COLO668 (cell line): ENCODE measurements around the gene ZNF557.
A peak's percentile ranks its signal among the peaks of the same experiment; 100 is the strongest.
"Not testable (repeated sequence)": the region's sequence is repeated elsewhere in the genome, so short reads cannot be mapped to it uniquely, and the experiment has no call there.

Experiments
- DNase-seq: peaks from one replicate; lab custom pipeline; 2025; ENCODE audit not compliant: unreplicated experiment; lab: John Stamatoyannopoulos, UW

The ZNF557 gene

GRCh38 chr19:7069042-7069903 lies at the start of gene ZNF557:
Gene ZNF557, plus strand, starts transcription at chr19:7069703. Its CDS starts 5,372 bp downstream, at chr19:7075075.
- DNase-seq = peak; percentile 97

GRCh38 chr19:7021331-7021730 lies 48.2 kb upstream of the ZNF557 start, which contains the start of gene MBD3L2B:
Gene MBD3L2B, minus strand, starts transcription at chr19:7021431. Its CDS starts 34 bp downstream, at chr19:7021397.
- not testable (repeated sequence) for DNase-seq

- not testable (repeated sequence) for DNase-seq
Observed at GRCh38 chr19:7028790-7029189, 40.7 kb upstream of the ZNF557 start.

- DNase-seq = not testable (repeated sequence)
Observed at GRCh38 chr19:7030278-7030677, 39.2 kb upstream of the ZNF557 start, which contains the start of gene MBD3L5. Gene MBD3L5, plus strand, starts transcription at chr19:7030578. Its CDS starts 34 bp downstream, at chr19:7030612.

- DNase-seq = not testable (repeated sequence)
Observed at GRCh38 chr19:7040079-7040478, 29.4 kb upstream of the ZNF557 start, which contains the start of gene MBD3L4. Gene MBD3L4, minus strand, starts transcription at chr19:7040179. Its CDS starts 35 bp downstream, at chr19:7040144.

- DNase-seq = not testable (repeated sequence)
Observed at GRCh38 chr19:7041563-7041962, 27.9 kb upstream of the ZNF557 start.

GRCh38 chr19:7049021-7049420 lies 20.5 kb upstream of the ZNF557 start, which contains the start of gene MBD3L2:
Gene MBD3L2, plus strand, starts transcription at chr19:7049321. Its CDS starts 53 bp downstream, at chr19:7049374.
- DNase-seq = not testable (repeated sequence)

GRCh38 chr19:7051421-7051820 lies 18.1 kb upstream of the ZNF557 start:
- DNase-seq = not testable (repeated sequence)

- not testable (repeated sequence) for DNase-seq
Observed at GRCh38 chr19:7052896-7053295, 16.6 kb upstream of the ZNF557 start.

- DNase-seq = not testable (repeated sequence)
Observed at GRCh38 chr19:7054635-7055368, 14.7 kb upstream of the ZNF557 start.

GRCh38 chr19:7055679-7056078 lies 13.8 kb upstream of the ZNF557 start:
- DNase-seq = not testable (repeated sequence)

- DNase-seq = not testable (repeated sequence)
Observed at GRCh38 chr19:7056371-7056770, 13.1 kb upstream of the ZNF557 start.

- DNase-seq = not testable (repeated sequence)
Observed at GRCh38 chr19:7058576-7058975, 10.9 kb upstream of the ZNF557 start, which contains the start of gene MBD3L3. Gene MBD3L3, minus strand, starts transcription at chr19:7058676. Its CDS starts 71 bp downstream, at chr19:7058605.

GRCh38 chr19:7059977-7060376 lies 9.5 kb upstream of the ZNF557 start:
- DNase-seq = not testable (repeated sequence)

GRCh38 chr19:7063339-7063738 lies 6.2 kb upstream of the ZNF557 start:
- DNase-seq = no peak

- DNase-seq = no peak
Observed at GRCh38 chr19:7063764-7064418, 5.6 kb upstream of the ZNF557 start.

GRCh38 chr19:7067122-7067521 lies 2.4 kb upstream of the ZNF557 start:
- peak; percentile 19 for DNase-seq

GRCh38 chr19:7067716-7068115 lies 1.8 kb upstream of the ZNF557 start:
- DNase-seq = no peak

GRCh38 chr19:7068599-7068998 lies 904 bp upstream of the ZNF557 start:
- DNase-seq = no peak

GRCh38 chr19:7069904-7070226 lies 362 bp downstream of the ZNF557 start:
- no peak for DNase-seq

GRCh38 chr19:7072541-7072940 lies 3.0 kb downstream of the ZNF557 start:
- DNase-seq = no peak
